GM12892 (cell line): ENCODE data around the gene DNAJC10.

ENCODE experiments used
- POLR2A ChIP-seq: IDR thresholded peaks from 2 replicates; pipeline ENCODE4 v1.6.1; 2011; ENCODE audit warnings: low read depth, low read length, control low read depth
- POLR2AphosphoS5 ChIP-seq: IDR thresholded peaks from 2 replicates; pipeline ENCODE4 v1.6.1; 2011; ENCODE audit warnings: low read depth, low read length, control low read depth
- TAF1 ChIP-seq: IDR thresholded peaks from 2 replicates; pipeline ENCODE4 v1.6.1; 2011; ENCODE audit warnings: low read depth, mild to moderate bottlenecking, control low read depth, low read length, borderline replicate concordance

GRCh38 chr2:182730486-182730885 is 14.4 kb downstream of the DNAJC10 start:
- TF ChIP-seq POLR2AphosphoS5 = no peak
- TF ChIP-seq TAF1 = no peak
- no peak for TF ChIP-seq POLR2A
